Measurements from ENCODE around the gene PDE6A. TPM values are rescaled to one million over a fixed set of nuclear protein-coding genes. Genes with fewer than 3 reads are reported as not detected.
A peak's percentile ranks its signal among the peaks of the same experiment; 100 is the strongest.

The PDE6A gene
- total and polyA plus RNA-seq, 2 of the 8 experiments (the other 6 are each of a cell fraction or from before 2014, with no cell fraction given): not detected

GRCh38 chr5:149990518-149991376 lies 46.2 kb upstream of the PDE6A start:
- H3K18ac ChIP-seq (ENCODE audit: extremely low read depth, low read length): no peak overlapping the region
- no peaks in the 10 kb centered on the region for H3K79me1 ChIP-seq (ENCODE audit: low read depth, low read length)
- no peaks in the 10 kb centered on the region for H3K27me3 ChIP-seq (replicated peaks in 1 of 4; ENCODE audit: control insufficient read depth in 3 of 4, extremely low read depth in 1 of 4, insufficient read depth in 3 of 4, low read length in 3 of 4)
- no peak overlapping the region for H2BK20ac ChIP-seq (ENCODE audit: low read length)
- no peaks in the 10 kb centered on the region for H4K20me1 ChIP-seq (replicated peaks in 1 of 2; ENCODE audit: control insufficient read depth in 1 of 2, insufficient read depth in 2 of 2, low read length in 2 of 2)
- no peak overlapping the region for H2AFZ ChIP-seq (ENCODE audit: low read length)
- peak; percentile 92 for FAIRE-seq
- 62% methylated on average over 4 of the region's 4 CpGs; no CpG with 5 or more reads in 1 of the 2 experiments for WGBS, 2 experiments (ENCODE audit: extremely low coverage in 1 of 2, insufficient coverage in 1 of 2, insufficient read length in 1 of 2, insufficient replicate concordance in 2 of 2, low coverage in 1 of 2, low lambda C conversion rate in 2 of 2, missing lambda C conversion rate in 1 of 2)
- no peaks in the 10 kb centered on the region for H3K4me1 ChIP-seq (replicated peaks in 1 of 4; ENCODE audit: control insufficient read depth in 3 of 4, insufficient read depth in 4 of 4, low read length in 3 of 4)
- ChIA-PET POLR2A (ENCODE audit: partially characterized antibody) (interaction anchor here (1.0 kb wide), 1 partner anchor 9 kb away, joined by 5 read pairs; the partner anchor contains the start of genes HMGXB3 and TIGD6), CTCF (ENCODE audit: partially characterized antibody) (interaction anchor here (0.6 to 6.1 kb wide), 58 partner anchors 10 to 399 kb away, joined by 3 to 172 read pairs (median 4); partner anchors contain the start of genes HMGXB3, SLC26A2 and TIGD6)
- H2BK5ac ChIP-seq (ENCODE audit: low read depth, low read length): no peak overlapping the region
- H3K9me3 ChIP-seq (ENCODE audit: insufficient read depth in 2 of 2, low read depth in 1 of 2, low read length in 1 of 2): no peaks in the 10 kb centered on the region
- no peak overlapping the region for H3K4me2 ChIP-seq (ENCODE audit: insufficient read depth in 1 of 2, low read depth in 2 of 2, low read length in 2 of 2)
- peak in 1 of 2 experiments; percentile 65 for DNase-seq (ENCODE audit: low read depth in 1 of 2, low spot score in 2 of 2)
- H3K14ac ChIP-seq (ENCODE audit: insufficient read length): no peak overlapping the region
- no peak overlapping the region for H3K56ac ChIP-seq (replicated peaks; ENCODE audit: insufficient read length, low read depth, low read length)
- H3K4ac ChIP-seq (replicated peaks; ENCODE audit: insufficient read length, low read depth, low read length): no peak overlapping the region
- H3K23ac ChIP-seq (ENCODE audit: insufficient read length): no peak overlapping the region
- no peaks in the 10 kb centered on the region for H3K23me2 ChIP-seq (ENCODE audit: low read depth, low read length)
- no peak overlapping the region for H4K8ac ChIP-seq (ENCODE audit: extremely low read depth, insufficient read depth, low read length)
- H3K4me3 ChIP-seq (ENCODE audit: extremely low read depth in 1 of 4, insufficient read depth in 2 of 4, low read depth in 3 of 4, low read length in 4 of 4): no peak overlapping the region
- H4K91ac ChIP-seq (replicated peaks; ENCODE audit: insufficient read length, low read length): no peak overlapping the region
- no peaks in the 10 kb centered on the region for H3K79me2 ChIP-seq (ENCODE audit: control insufficient read depth in 1 of 2, insufficient read depth in 2 of 2, low read length in 2 of 2)
- H3K36me3 ChIP-seq (ENCODE audit: control insufficient read depth in 2 of 4, insufficient read depth in 4 of 4, low read length in 3 of 4): no peaks in the 10 kb centered on the region; a peak in 1 of 8 replicates
- no peak overlapping the region for H2BK120ac ChIP-seq (replicated peaks; ENCODE audit: low read depth, low read length)
- H3K27ac ChIP-seq (ENCODE audit: low read depth, low read length): no peak overlapping the region
- H3K9ac ChIP-seq (replicated peaks in 1 of 4; ENCODE audit: extremely low read depth in 1 of 4, low read depth in 3 of 4, low read length in 3 of 4): no peak overlapping the region
- no peak overlapping the region for H4K5ac ChIP-seq (ENCODE audit: insufficient read length, low read depth, low read length)
- H2BK15ac ChIP-seq (ENCODE audit: low read length): no peak overlapping the region
- no peak overlapping the region for H2AK5ac ChIP-seq (ENCODE audit: low read depth, low read length)
- H2BK12ac ChIP-seq (ENCODE audit: low read depth, low read length): no peak overlapping the region
- TF ChIP-seq NANOG (IDR thresholded peaks at IDR 0.05; ENCODE audit: insufficient read depth, low read depth, low read length, poor library complexity, severe bottlenecking) (no peak), SIN3A (conservative IDR thresholded peaks at IDR 0.05 in 1 of 2, IDR thresholded peaks at IDR 0.05 in 1 of 2; ENCODE audit: low read depth in 1 of 2, low read length in 2 of 2) (no peak), CEBPB (IDR thresholded peaks at IDR 0.05; ENCODE audit: low read depth, low read length) (no peak), POLR2AphosphoS5 (IDR thresholded peaks at IDR 0.05; ENCODE audit: low read depth, low read length) (no peak), TCF12 (IDR thresholded peaks at IDR 0.05; ENCODE audit: low read depth, low read length) (no peak), SP4 (IDR thresholded peaks at IDR 0.05; ENCODE audit: low read length) (no peak), SIX5 (IDR thresholded peaks at IDR 0.05; ENCODE audit: low read depth, low read length) (no peak), ZNF274 (IDR thresholded peaks at IDR 0.05; ENCODE audit: borderline replicate concordance, extremely low read depth, low read length) (no peak), SP1 (IDR thresholded peaks at IDR 0.05; ENCODE audit: low read depth, low read length) (no peak), YY1 (IDR thresholded peaks at IDR 0.05; ENCODE audit: low read depth, low read length) (0 out of 2 replicates have a peak, but pooled peaks have one; percentile 4), MAFK (IDR thresholded peaks at IDR 0.05; ENCODE audit: low read depth, low read length) (no peak), EP300 (IDR thresholded peaks at IDR 0.05; ENCODE audit: borderline replicate concordance in 1 of 2, low read depth in 2 of 2, low read length in 2 of 2) (no peak), NRF1 (IDR thresholded peaks at IDR 0.05; ENCODE audit: low read depth, low read length) (no peak)
